HUES48 (cell line): ENCODE results near the gene WFDC12.
A peak's percentile ranks its signal among the peaks of the same experiment; 100 is the strongest.

Experiments
- H3K27ac ChIP-seq: one replicate; pipeline ENCODE4 v1.7.0; 2013; ENCODE audit warnings: low read depth, low read length, inconsistent platforms
- H3K27me3 ChIP-seq: 2 replicates; pipeline ENCODE4 v1.6.1; 2013; ENCODE audit warnings: mild to moderate bottlenecking, low read length; ENCODE audit not compliant: control insufficient read depth, insufficient read depth
- H3K36me3 ChIP-seq: 2 replicates; pipeline ENCODE4 v1.6.1; 2013; ENCODE audit warnings: low read length; ENCODE audit not compliant: control insufficient read depth, insufficient read depth
- H3K4me1 ChIP-seq: 2 replicates; pipeline ENCODE4 v1.6.1; 2013; ENCODE audit warnings: mild to moderate bottlenecking, low read length; ENCODE audit not compliant: control insufficient read depth, insufficient read depth
- H3K4me3 ChIP-seq: 2 replicates; pipeline ENCODE4 v1.5.1; 2013; ENCODE audit warnings: mild to moderate bottlenecking, low read depth, low read length
- H3K9ac ChIP-seq: 2 replicates; pipeline ENCODE4 v1.6.1; 2013; ENCODE audit warnings: mild to moderate bottlenecking, low read depth, low read length, moderate library complexity
- H3K9me3 ChIP-seq: 2 replicates; pipeline ENCODE4 v1.6.1; 2013; ENCODE audit warnings: low read length; ENCODE audit not compliant: control insufficient read depth, insufficient read depth

Gene WFDC12

GRCh38 chr20:45101333-45101850 lies 22.9 kb downstream of the WFDC12 start:
- Histone ChIP-seq H3K4me1 (peaks cover 7% of the 10 kb centered on the region), H3K27me3 (peaks cover 48% of the 10 kb centered on the region), H3K4me3 (peak overlapping the region; percentile 51), H3K9me3 (no peaks in the 10 kb centered on the region), H3K27ac (no peak overlapping the region), H3K9ac (0 out of 2 replicates have a peak overlapping the region, but pooled peaks have one; percentile 19), H3K36me3 (no peaks in the 10 kb centered on the region)

GRCh38 chr20:45100563-45101245 lies 23.6 kb downstream of the WFDC12 start, which contains the start of gene KCNS1:
Gene KCNS1, minus strand, starts transcription at chr20:45101127. Its CDS starts 1,891 bp downstream, at chr20:45099236.
- no peaks in the 10 kb centered on the region for H3K9me3 ChIP-seq
- H3K4me3 ChIP-seq: peak within 1 kb of the TSS; percentile 51
- H3K4me1 ChIP-seq: peaks cover 7% of the 10 kb centered on the region
- H3K36me3 ChIP-seq: no peaks in the 10 kb centered on the region
- peaks cover 50% of the 10 kb centered on the region for H3K27me3 ChIP-seq
- H3K9ac ChIP-seq: peak within 1 kb of the TSS; percentile 19; the same call in 1 of the 2 replicates
- H3K27ac ChIP-seq: no peak within 1 kb of the TSS

GRCh38 chr20:45098103-45098773 lies 26.0 kb downstream of the WFDC12 start:
- Histone ChIP-seq H3K27ac (no peak overlapping the region), H3K4me3 (peak overlapping the region; percentile 11; the same call in 1 of the 2 replicates), H3K36me3 (no peaks in the 10 kb centered on the region), H3K9me3 (no peaks in the 10 kb centered on the region), H3K9ac (no peak overlapping the region; the same call in 1 of the 2 replicates), H3K27me3 (peaks cover 50% of the 10 kb centered on the region), H3K4me1 (peaks cover 11% of the 10 kb centered on the region)

- H3K27ac ChIP-seq: no peak overlapping the region
- H3K9ac ChIP-seq: no peak overlapping the region
- H3K4me3 ChIP-seq: no peak overlapping the region
- peaks cover 50% of the 10 kb centered on the region for H3K27me3 ChIP-seq
- H3K4me1 ChIP-seq: peaks cover 11% of the 10 kb centered on the region
- no peaks in the 10 kb centered on the region for H3K9me3 ChIP-seq
- H3K36me3 ChIP-seq: no peaks in the 10 kb centered on the region
Observed at GRCh38 chr20:45097485-45098102, 26.7 kb downstream of the WFDC12 start.

GRCh38 chr20:45096781-45097180 lies 27.5 kb downstream of the WFDC12 start:
- no peak overlapping the region for H3K4me3 ChIP-seq
- no peak overlapping the region for H3K9ac ChIP-seq
- H3K9me3 ChIP-seq: no peaks in the 10 kb centered on the region
- H3K27me3 ChIP-seq: peaks cover 50% of the 10 kb centered on the region
- peaks cover 11% of the 10 kb centered on the region for H3K4me1 ChIP-seq
- H3K36me3 ChIP-seq: no peaks in the 10 kb centered on the region
- H3K27ac ChIP-seq: no peak overlapping the region

GRCh38 chr20:45095805-45096238 lies 28.4 kb downstream of the WFDC12 start:
- Histone ChIP-seq H3K4me1 (peaks cover 6% of the 10 kb centered on the region), H3K27ac (no peak overlapping the region)

DNA sequence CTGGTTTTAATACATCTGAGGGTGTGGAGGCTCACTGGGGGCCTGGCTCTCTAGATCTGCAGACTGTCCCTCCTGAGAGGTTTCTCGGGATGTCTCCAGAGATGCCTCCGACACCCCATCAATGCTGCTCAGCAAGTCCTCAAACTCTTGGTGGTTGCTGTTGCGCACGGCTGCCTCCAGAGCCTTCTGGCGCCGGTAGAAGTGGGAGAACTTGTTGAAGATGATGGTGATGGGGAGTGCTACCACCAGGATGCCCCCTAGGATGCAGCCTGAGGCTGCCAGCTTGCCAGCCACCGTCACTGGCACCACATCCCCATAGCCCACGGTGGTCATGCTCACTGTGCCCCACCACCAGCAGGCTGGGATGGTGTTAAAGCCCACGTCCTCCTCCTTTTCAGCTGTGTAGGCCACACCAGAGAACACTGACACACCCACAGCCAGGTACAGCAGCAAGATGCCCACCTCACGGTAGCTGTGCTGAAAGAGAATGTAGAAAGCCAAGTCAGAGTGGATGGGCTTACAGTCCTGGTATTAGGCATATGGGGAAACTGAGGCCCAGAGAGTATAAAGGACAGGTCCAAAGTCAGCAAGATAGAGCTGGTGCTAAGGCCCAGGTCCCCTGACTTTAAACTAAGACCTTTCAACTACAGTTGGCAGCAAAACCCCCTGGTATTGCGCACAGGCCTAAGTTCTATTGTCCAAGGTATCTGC lies 29.2 kb downstream of the WFDC12 start:
- Histone ChIP-seq H3K4me3 (no peak overlapping the region), H3K36me3 (no peaks in the 10 kb centered on the region), H3K9me3 (no peaks in the 10 kb centered on the region), H3K27me3 (peaks cover 35% of the 10 kb centered on the region), H3K9ac (no peak overlapping the region), H3K27ac (no peak overlapping the region), H3K4me1 (peaks cover 6% of the 10 kb centered on the region)

More at GRCh38 chr20:45095805-45096238, 28.4 kb downstream of the WFDC12 start:
- H3K9me3 ChIP-seq: no peaks in the 10 kb centered on the region
- H3K4me3 ChIP-seq: no peak overlapping the region
- peaks cover 43% of the 10 kb centered on the region for H3K27me3 ChIP-seq
- no peaks in the 10 kb centered on the region for H3K36me3 ChIP-seq
- H3K9ac ChIP-seq: no peak overlapping the region

DNA sequence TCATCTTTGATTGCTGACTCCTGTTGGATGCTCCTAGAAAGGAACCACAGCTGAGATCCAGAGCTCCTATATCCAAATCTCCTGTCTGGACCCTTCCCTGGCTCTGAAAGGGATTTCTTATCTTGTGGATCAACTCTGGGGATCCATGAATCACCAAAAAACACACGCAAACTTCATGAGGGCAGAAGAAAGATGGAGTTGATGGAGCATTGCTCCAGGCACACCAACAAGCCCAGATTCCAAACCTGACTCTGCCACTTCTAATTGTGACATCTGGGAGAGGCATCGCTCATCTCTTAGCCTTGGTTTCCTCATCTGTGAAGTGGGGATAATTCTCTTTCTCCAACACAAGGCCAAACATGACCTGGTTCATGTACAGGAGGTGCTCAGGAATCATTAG lies 30.1 kb downstream of the WFDC12 start:
- Histone ChIP-seq H3K4me1 (peaks cover 6% of the 10 kb centered on the region), H3K27ac (no peak overlapping the region), H3K9me3 (no peaks in the 10 kb centered on the region), H3K36me3 (no peaks in the 10 kb centered on the region), H3K9ac (no peak overlapping the region), H3K27me3 (peaks cover 27% of the 10 kb centered on the region), H3K4me3 (no peak overlapping the region)

DNA sequence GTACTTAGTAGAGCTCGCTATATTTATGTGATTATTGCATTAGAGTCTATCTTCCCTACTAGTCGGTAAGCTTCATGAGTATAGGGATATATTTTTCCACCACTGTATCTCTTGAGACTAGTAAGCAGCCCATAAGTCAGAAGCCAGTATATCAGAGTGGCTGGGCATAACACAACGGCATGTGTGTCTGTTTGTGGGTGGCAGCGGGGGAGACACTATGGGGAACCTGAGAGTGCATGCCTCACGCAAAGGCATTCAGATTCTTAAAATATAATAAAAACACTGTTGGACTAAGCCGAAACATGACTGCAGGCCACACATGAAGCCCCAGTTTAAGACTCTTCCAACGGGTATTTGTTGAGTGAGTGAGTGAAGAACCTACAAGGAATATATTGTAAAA lies 31.4 kb downstream of the WFDC12 start:
- H3K36me3 ChIP-seq: no peaks in the 10 kb centered on the region
- no peaks in the 10 kb centered on the region for H3K9me3 ChIP-seq
- H3K27ac ChIP-seq: no peak overlapping the region
- peaks cover 8% of the 10 kb centered on the region; the same call in 1 of the 2 replicates for H3K4me1 ChIP-seq
- H3K9ac ChIP-seq: no peak overlapping the region
- no peak overlapping the region for H3K4me3 ChIP-seq
- H3K27me3 ChIP-seq: peaks cover 15% of the 10 kb centered on the region

GRCh38 chr20:45091366-45091765 lies 32.9 kb downstream of the WFDC12 start:
- Histone ChIP-seq H3K27ac (no peak overlapping the region), H3K9ac (no peak overlapping the region), H3K4me1 (peaks cover 11% of the 10 kb centered on the region; the same call in 1 of the 2 replicates), H3K27me3 (0 out of 2 replicates have a peak, but pooled peaks cover 2% of the 10 kb centered on the region), H3K4me3 (no peak overlapping the region), H3K9me3 (no peaks in the 10 kb centered on the region), H3K36me3 (no peaks in the 10 kb centered on the region)
